Bone marrow (tissue), 2 donors: ENCODE results near the gene ASB13.

Source experiments
- DNase-seq, 2 donors: peaks; one replicate each; lab custom pipeline; 2025; lab: John Stamatoyannopoulos, UW

Gene ASB13

DNA sequence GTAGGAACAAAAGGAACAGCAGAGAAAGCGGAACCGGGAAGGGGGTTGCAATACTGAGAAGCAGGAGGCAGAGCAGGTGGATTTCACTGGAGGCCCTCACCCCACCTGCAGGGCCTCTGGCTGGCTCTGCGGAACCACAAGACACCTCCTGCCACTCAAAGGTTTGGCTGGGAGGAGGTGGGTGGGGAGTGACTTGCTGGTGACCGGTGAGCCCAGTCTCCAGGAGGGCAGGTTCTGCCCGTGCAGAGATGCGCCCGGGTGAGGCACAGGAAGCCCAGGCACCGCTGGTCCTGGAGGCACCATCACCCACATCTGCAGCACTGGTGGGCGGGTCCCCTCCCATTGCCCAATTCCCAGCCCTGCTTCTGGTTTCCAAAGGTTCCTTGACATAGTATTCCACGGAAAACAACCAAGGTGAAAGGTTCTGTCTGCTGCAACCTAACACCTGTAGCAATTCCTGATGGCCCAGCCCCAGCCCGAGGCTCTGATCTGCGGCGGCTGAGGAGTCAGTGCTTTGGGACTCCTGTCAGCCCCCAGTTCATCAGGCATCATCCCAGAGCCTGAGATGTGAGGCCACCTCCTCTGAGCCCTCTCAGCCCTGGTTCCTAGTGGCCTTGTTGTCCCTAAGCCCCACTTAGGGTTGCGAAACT is 77.3 kb downstream of the ASB13 start:
- DNase-seq = no peak
